Sigmoid colon (tissue), 3 donors: ENCODE measurements around the gene C2orf49.

Source experiments
- POLR2A ChIP-seq, 2 donors: fragments of 450-650 bp; IDR thresholded peaks; one replicate each; pipeline ENCODE4 v1.6.1; 2016; ENCODE audit warnings: antibody characterized with exemption in 2 of 2, mild to moderate bottlenecking in 2 of 2, moderate library complexity in 2 of 2
- TF ChIP-seq, protein P1 (sequence below), 4 experiments: fragments of 450-650 bp in 3 of 4; fragments of 200-600 bp in 1 of 4; IDR thresholded peaks; one replicate each; pipeline ENCODE4 v1.5.1; 2016 to 2019; ENCODE audit warnings: antibody characterized with exemption in 4 of 4, mild to moderate bottlenecking in 3 of 4, moderate library complexity in 2 of 4

DNA sequence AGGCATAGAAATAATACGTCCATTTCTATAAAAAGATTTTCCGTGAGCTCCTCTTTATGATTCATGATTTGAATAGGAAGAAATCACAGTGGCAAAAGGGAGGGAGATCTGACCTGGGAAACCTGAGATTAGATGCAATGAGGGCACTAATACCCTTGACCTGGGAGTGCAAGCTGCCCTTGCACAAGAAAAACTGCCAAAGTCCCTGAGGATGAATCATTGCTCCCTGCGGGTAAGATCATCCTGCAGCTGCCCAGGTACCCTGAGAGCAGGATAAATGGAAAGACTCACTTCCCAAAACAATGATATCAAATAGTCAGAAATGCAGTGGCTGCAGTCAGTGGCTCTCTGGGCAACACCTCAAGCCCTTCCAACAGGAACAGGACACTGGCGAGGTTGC is 49.9 kb downstream of the C2orf49 start:
- TF ChIP-seq, protein P1, sequence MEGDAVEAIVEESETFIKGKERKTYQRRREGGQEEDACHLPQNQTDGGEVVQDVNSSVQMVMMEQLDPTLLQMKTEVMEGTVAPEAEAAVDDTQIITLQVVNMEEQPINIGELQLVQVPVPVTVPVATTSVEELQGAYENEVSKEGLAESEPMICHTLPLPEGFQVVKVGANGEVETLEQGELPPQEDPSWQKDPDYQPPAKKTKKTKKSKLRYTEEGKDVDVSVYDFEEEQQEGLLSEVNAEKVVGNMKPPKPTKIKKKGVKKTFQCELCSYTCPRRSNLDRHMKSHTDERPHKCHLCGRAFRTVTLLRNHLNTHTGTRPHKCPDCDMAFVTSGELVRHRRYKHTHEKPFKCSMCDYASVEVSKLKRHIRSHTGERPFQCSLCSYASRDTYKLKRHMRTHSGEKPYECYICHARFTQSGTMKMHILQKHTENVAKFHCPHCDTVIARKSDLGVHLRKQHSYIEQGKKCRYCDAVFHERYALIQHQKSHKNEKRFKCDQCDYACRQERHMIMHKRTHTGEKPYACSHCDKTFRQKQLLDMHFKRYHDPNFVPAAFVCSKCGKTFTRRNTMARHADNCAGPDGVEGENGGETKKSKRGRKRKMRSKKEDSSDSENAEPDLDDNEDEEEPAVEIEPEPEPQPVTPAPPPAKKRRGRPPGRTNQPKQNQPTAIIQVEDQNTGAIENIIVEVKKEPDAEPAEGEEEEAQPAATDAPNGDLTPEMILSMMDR (IDR thresholded peaks at IDR 0.05) = no peak
- TF ChIP-seq POLR2A (IDR thresholded peaks at IDR 0.05) = no peak
